Calu3 (cell line): ENCODE measurements around the gene FMN1. TPM values are rescaled to one million over a fixed set of nuclear protein-coding genes. Genes with fewer than 3 reads are reported as not detected.

ENCODE experiments used
- BruUV-seq: library from RNA; stranded (reverse); fragments of 400-500 nt; replicated peaks from 2 replicates; lab custom pipeline; 2021; lab: Mats Ljungman, UMichigan
- CTCF ChIA-PET: fragments of 300-600 bp; sonication (Branson Sonifier 250); formaldehyde crosslinking; loops from one replicate; lab custom pipeline; 2022; ENCODE audit warnings: antibody characterized with exemption; lab: Charles Lee
- DNase-seq: peaks from one replicate; pipeline ENCODE4 v3.0.0; 2022
- H3K27ac Mint-ChIP-seq: one replicate; pipeline ENCODE4 v1.8.0; 2022; ENCODE audit warnings: mixed read lengths; ENCODE audit not compliant: unreplicated experiment
- H3K27me3 Mint-ChIP-seq: one replicate; pipeline ENCODE4 v1.8.0; 2022; ENCODE audit warnings: mixed read lengths; ENCODE audit not compliant: unreplicated experiment
- H3K36me3 Mint-ChIP-seq: one replicate; pipeline ENCODE4 v1.8.0; 2022; ENCODE audit warnings: mild to moderate bottlenecking, moderate library complexity, mixed read lengths; ENCODE audit not compliant: insufficient read depth, unreplicated experiment
- H3K4me1 Mint-ChIP-seq: one replicate; pipeline ENCODE4 v1.8.0; 2022; ENCODE audit warnings: mild to moderate bottlenecking, low read depth, mixed read lengths; ENCODE audit not compliant: unreplicated experiment
- H3K4me3 Mint-ChIP-seq: one replicate; pipeline ENCODE4 v1.8.0; 2022; ENCODE audit warnings: mild to moderate bottlenecking, low read depth, moderate library complexity, mixed read lengths; ENCODE audit not compliant: unreplicated experiment
- H3K9me3 Mint-ChIP-seq: one replicate; pipeline ENCODE4 v1.8.0; 2022; ENCODE audit warnings: low read depth, mixed read lengths; ENCODE audit not compliant: unreplicated experiment
- CTCF ChIP-seq: fragments of 200-600 bp; IDR thresholded peaks from one replicate; pipeline ENCODE4 v1.8.0; 2022; ENCODE audit warnings: antibody characterized with exemption; ENCODE audit not compliant: unreplicated experiment
- intact Hi-C: fragments of 100-400 bp; cut with micrococcal nuclease; formaldehyde crosslinking; loops from one replicate; pipeline ENCODE4 v1.10.0; 2022; ENCODE audit not compliant: unreplicated experiment
- total RNA-seq: library from RNA; stranded (reverse); gene quantifications from 2 replicates; pipeline ENCODE4 v1.2.3, GENCODE V29; 2022

FMN1 gene
- total RNA-seq, 1 experiment from 2014 or later = 7.1 TPM

- H3K4me3 Mint-ChIP-seq = no peak overlapping the region
- H3K36me3 Mint-ChIP-seq = no peaks in the 10 kb centered on the region
- no peak for TF ChIP-seq CTCF
- H3K9me3 Mint-ChIP-seq = peaks cover 2% of the 10 kb centered on the region
- DNase-seq = no peak
- no peak overlapping the region for H3K27ac Mint-ChIP-seq
- no peaks in the 10 kb centered on the region for H3K4me1 Mint-ChIP-seq
- peaks cover 14% of the 10 kb centered on the region for H3K27me3 Mint-ChIP-seq
- CTCF ChIA-PET = no interaction called here
- intact Hi-C loops = no loop called here
- BruUV-seq = no TSS peak
Observed at GRCh38 chr15:33104212-33104611, 90.3 kb downstream of the FMN1 start.

- no peak for DNase-seq
- Mint-ChIP-seq H3K4me1 (no peaks in the 10 kb centered on the region), H3K27ac (no peak overlapping the region), H3K36me3 (no peaks in the 10 kb centered on the region), H3K4me3 (no peak overlapping the region), H3K9me3 (no peaks in the 10 kb centered on the region), H3K27me3 (no peaks in the 10 kb centered on the region)
- CTCF ChIA-PET = interaction anchor here (0.6 kb wide), 1 partner anchor 13 kb away, joined by 4 read pairs; no protein-coding TSS in a partner anchor
- intact Hi-C loops = no loop called here
- BruUV-seq = no TSS peak
- TF ChIP-seq CTCF = no peak
Observed at GRCh38 chr15:33101036-33101435, 93.5 kb downstream of the FMN1 start.

GRCh38 chr15:33100314-33100713, 94.2 kb downstream of the FMN1 start:
- H3K4me1 Mint-ChIP-seq = no peaks in the 10 kb centered on the region
- H3K27ac Mint-ChIP-seq = no peak overlapping the region
- no peaks in the 10 kb centered on the region for H3K27me3 Mint-ChIP-seq
- no peaks in the 10 kb centered on the region for H3K36me3 Mint-ChIP-seq
- TF ChIP-seq CTCF = no peak
- DNase-seq = no peak
- CTCF ChIA-PET = no interaction called here
- H3K4me3 Mint-ChIP-seq = no peak overlapping the region
- BruUV-seq = no TSS peak
- H3K9me3 Mint-ChIP-seq = no peaks in the 10 kb centered on the region
- intact Hi-C loops = no loop called here

GRCh38 chr15:33099739-33100138, 94.8 kb downstream of the FMN1 start:
- no peak for DNase-seq
- Mint-ChIP-seq H3K36me3 (no peaks in the 10 kb centered on the region), H3K27ac (no peak overlapping the region), H3K4me3 (no peak overlapping the region), H3K27me3 (no peaks in the 10 kb centered on the region), H3K4me1 (no peaks in the 10 kb centered on the region), H3K9me3 (no peaks in the 10 kb centered on the region)
- no peak for TF ChIP-seq CTCF
- no TSS peak for BruUV-seq
- intact Hi-C loops = loop anchor here (10.0 kb wide), 1 partner anchor 125 kb away; no protein-coding TSS in a partner anchor
- CTCF ChIA-PET = no interaction called here
